ENCODE data around the gene TMPRSS7. TPM values are rescaled to one million over a fixed set of nuclear protein-coding genes. Genes with fewer than 3 reads are reported as not detected.

Gene TMPRSS7
- total RNA-seq, 3 donors from 2014 or later: 0.15 TPM; not detected in 2

DNA sequence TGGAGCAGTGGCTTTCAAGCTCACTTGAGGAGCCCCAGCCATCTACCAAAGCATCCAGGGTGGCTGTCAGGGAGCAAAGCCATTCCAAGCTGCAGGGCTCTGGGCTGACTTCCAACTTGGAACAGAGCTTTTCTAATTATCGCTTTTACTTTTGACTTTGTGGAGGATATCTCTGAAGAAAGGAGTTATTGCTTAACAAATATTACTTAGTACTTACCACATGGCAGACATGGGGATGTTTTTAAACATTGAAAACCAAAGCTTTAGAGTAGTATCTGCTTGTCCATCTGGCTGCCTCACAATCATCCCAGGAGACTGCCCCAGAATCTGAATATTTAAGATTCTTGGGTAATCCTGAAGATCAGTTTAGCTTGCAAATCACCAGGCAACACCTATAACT is 26.9 kb upstream of the TMPRSS7 start:
- no peak for DNase-seq (ENCODE audit: low spot score in 2 of 2)
- intact Hi-C loops (cut with DNase I; ENCODE audit: low total_unique reads): no loop called here
- H3K27ac ChIP-seq: no peak overlapping the region
- TF ChIP-seq POLR2A (IDR thresholded peaks at IDR 0.05) (no peak), POLR2AphosphoS5 (IDR thresholded peaks at IDR 0.05) (no peak)
- no peaks in the 10 kb centered on the region for H3K4me1 ChIP-seq
- H3K27me3 ChIP-seq: no peaks in the 10 kb centered on the region
- no peaks in the 10 kb centered on the region for H3K9me3 ChIP-seq
- no peaks in the 10 kb centered on the region for H3K36me3 ChIP-seq
- no peak overlapping the region for H3K4me3 ChIP-seq

GRCh38 chr3:112009670-112010069 is 24.9 kb upstream of the TMPRSS7 start:
- intact Hi-C loops (cut with DNase I; ENCODE audit: low total_unique reads): no loop called here
- TF ChIP-seq POLR2AphosphoS5 (IDR thresholded peaks at IDR 0.05): no peak
- TF ChIP-seq, protein P1, sequence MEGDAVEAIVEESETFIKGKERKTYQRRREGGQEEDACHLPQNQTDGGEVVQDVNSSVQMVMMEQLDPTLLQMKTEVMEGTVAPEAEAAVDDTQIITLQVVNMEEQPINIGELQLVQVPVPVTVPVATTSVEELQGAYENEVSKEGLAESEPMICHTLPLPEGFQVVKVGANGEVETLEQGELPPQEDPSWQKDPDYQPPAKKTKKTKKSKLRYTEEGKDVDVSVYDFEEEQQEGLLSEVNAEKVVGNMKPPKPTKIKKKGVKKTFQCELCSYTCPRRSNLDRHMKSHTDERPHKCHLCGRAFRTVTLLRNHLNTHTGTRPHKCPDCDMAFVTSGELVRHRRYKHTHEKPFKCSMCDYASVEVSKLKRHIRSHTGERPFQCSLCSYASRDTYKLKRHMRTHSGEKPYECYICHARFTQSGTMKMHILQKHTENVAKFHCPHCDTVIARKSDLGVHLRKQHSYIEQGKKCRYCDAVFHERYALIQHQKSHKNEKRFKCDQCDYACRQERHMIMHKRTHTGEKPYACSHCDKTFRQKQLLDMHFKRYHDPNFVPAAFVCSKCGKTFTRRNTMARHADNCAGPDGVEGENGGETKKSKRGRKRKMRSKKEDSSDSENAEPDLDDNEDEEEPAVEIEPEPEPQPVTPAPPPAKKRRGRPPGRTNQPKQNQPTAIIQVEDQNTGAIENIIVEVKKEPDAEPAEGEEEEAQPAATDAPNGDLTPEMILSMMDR (IDR thresholded peaks at IDR 0.05): no peak
- no peak for TF ChIP-seq POLR2A (IDR thresholded peaks at IDR 0.05)
- no peaks in the 10 kb centered on the region for H3K36me3 ChIP-seq
- no peak for DNase-seq (ENCODE audit: low spot score in 2 of 2)
- H3K4me3 ChIP-seq: no peak overlapping the region
- no peaks in the 10 kb centered on the region for H3K9me3 ChIP-seq
- H3K27ac ChIP-seq: no peak overlapping the region
- no peaks in the 10 kb centered on the region for H3K4me1 ChIP-seq
- H3K27me3 ChIP-seq: no peaks in the 10 kb centered on the region

DNA sequence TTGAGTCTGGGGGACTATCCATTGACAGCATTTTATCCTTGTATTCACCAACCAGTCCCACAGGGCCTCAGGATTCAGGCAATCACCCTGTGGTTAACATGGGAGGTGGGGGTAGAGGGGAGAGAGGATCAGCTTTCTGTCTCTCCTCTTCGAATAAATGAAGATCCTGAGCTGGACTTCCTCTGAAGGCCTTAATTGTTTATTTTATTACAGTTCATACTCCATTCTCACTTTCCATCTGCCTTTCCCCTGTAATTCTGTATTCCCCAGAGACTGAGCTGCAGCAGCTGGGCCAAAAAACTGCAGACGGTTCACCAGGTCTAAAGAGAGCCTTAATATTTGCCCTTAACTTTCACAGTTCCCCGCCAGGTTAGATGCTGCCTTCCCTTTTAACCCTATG is 23.9 kb upstream of the TMPRSS7 start:
- Histone ChIP-seq H3K9me3 (no peaks in the 10 kb centered on the region), H3K4me3 (no peak overlapping the region), H3K4me1 (no peaks in the 10 kb centered on the region), H3K27me3 (no peaks in the 10 kb centered on the region), H3K36me3 (no peaks in the 10 kb centered on the region), H3K27ac (no peak overlapping the region)
- intact Hi-C loops (cut with DNase I; ENCODE audit: low total_unique reads): no loop called here
- no peak for DNase-seq (ENCODE audit: low spot score in 2 of 2)
- TF ChIP-seq POLR2AphosphoS5 (IDR thresholded peaks at IDR 0.05) (no peak), POLR2A (IDR thresholded peaks at IDR 0.05) (no peak)
- TF ChIP-seq, protein P1 (IDR thresholded peaks at IDR 0.05): no peak

DNA sequence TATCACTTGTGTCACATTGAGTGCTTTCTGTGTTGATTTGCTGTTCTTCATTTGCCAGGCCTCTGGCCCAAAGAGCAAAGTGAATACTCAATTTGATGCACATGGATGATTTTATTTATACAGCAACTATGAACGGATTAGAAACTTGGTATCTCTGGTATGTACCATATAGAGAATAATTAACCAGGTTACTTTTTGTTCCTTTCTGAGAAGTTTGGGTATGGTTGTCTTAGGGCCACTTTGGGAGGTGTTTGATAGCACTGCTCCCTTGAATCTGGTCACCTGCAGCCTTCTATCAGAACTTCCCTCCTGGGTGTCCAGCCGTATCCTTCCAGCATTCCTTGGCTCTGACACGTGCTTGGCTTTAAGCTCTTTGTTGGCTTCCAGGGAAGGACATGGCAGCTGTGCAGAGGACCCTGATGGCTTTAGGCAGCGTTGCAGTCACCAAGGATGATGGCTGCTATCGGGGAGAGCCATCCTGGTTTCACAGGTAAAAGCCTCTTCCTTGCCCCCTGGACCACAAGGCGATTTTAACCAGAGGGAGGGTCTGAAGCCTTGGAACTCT is 23.1 kb upstream of the TMPRSS7 start:
- DNase-seq (ENCODE audit: low spot score in 2 of 2): no peak
- intact Hi-C loops (cut with DNase I; ENCODE audit: low total_unique reads): no loop called here

GRCh38 chr3:112012205-112012992 is 22.1 kb upstream of the TMPRSS7 start:
- Histone ChIP-seq H3K4me3 (no peak overlapping the region), H3K9me3 (no peaks in the 10 kb centered on the region), H3K27ac (no peak overlapping the region), H3K36me3 (no peaks in the 10 kb centered on the region), H3K27me3 (no peaks in the 10 kb centered on the region), H3K4me1 (no peaks in the 10 kb centered on the region)
- intact Hi-C loops (cut with DNase I; ENCODE audit: low total_unique reads): no loop called here
- no peak for DNase-seq (ENCODE audit: low spot score in 2 of 2)
- TF ChIP-seq POLR2A (IDR thresholded peaks at IDR 0.05): no peak
- TF ChIP-seq, protein P1 (IDR thresholded peaks at IDR 0.05): no peak
- no peak for TF ChIP-seq POLR2AphosphoS5 (IDR thresholded peaks at IDR 0.05)

More for the DNA sequence above, 23.1 kb upstream of the TMPRSS7 start:
- Histone ChIP-seq H3K36me3 (no peaks in the 10 kb centered on the region), H3K27me3 (no peaks in the 10 kb centered on the region), H3K9me3 (no peaks in the 10 kb centered on the region), H3K4me3 (no peak overlapping the region), H3K4me1 (no peaks in the 10 kb centered on the region), H3K27ac (no peak overlapping the region)
- TF ChIP-seq, protein P1 (IDR thresholded peaks at IDR 0.05): no peak
- no peak for TF ChIP-seq POLR2A (IDR thresholded peaks at IDR 0.05)
- no peak for TF ChIP-seq POLR2AphosphoS5 (IDR thresholded peaks at IDR 0.05)
